ENCODE results near the gene GPR176. TPM values are rescaled to one million over a fixed set of nuclear protein-coding genes. Genes with fewer than 3 reads are reported as not detected.

Gene GPR176
- total RNA-seq, 1 donor from 2014 or later = 35.4 TPM

DNA sequence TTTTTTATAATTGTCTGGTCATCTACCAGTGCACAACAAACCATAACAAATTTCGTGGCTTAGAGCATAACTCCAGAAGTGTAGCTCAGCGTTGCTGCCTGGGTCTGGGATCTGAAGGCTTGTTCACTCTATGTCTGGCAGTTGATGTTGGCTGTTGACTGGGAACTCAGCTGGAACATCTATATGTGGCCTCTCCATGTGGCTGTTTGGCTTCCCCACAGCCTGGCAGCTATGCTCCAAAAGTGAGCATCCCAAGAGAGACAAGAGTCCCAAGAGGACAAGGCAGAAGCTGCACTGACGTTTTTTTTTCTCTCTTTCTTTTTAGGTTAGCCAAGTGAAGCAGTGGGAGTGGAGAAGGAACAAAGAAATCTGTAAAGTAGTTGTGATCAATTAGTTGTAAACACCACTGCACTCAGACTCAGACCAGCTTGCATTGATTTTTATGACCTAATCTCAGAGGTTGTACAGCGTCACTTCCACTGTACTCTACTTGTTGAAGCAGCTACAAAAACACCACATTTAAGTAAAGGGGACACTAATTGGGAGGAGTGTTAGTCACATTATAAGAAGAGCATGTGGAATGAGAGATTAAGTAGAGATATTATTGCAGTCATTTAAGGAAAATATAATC lies 2.5 kb upstream of the GPR176 start:
- Histone ChIP-seq H4K20me1 (ENCODE audit: insufficient read depth, low read length) (no peaks in the 10 kb centered on the region), H3K9ac (ENCODE audit: low read length) (no peak overlapping the region), H3K4me2 (ENCODE audit: low read length) (no peak overlapping the region), H3K27ac (ENCODE audit: low read depth, low read length) (no peak overlapping the region), H2AFZ (ENCODE audit: low read depth, low read length) (no peak overlapping the region), H3K4me3 (ENCODE audit: insufficient read depth, low read depth, low read length) (no peak overlapping the region), H3K79me2 (ENCODE audit: insufficient read depth, low read length) (peaks cover 25% of the 10 kb centered on the region), H3K36me3 (ENCODE audit: insufficient read depth, low read length) (no peaks in the 10 kb centered on the region), H3K4me1 (ENCODE audit: insufficient read depth, low read length) (peaks cover 13% of the 10 kb centered on the region), H3K9me3 (ENCODE audit: insufficient read depth, low read depth, low read length) (no peaks in the 10 kb centered on the region), H3K27me3 (ENCODE audit: insufficient read depth, low read length) (no peaks in the 10 kb centered on the region)
- no peaks in the 10 kb centered on the region for H3K36me3 Mint-ChIP-seq (ENCODE audit: low read depth, unreplicated experiment)
- no peak overlapping the region for H3K27ac Mint-ChIP-seq (ENCODE audit: unreplicated experiment)
- H3K4me1 Mint-ChIP-seq (ENCODE audit: low read depth, unreplicated experiment) = peaks cover 20% of the 10 kb centered on the region
- FAIRE-seq (no peak), DNase-seq (ENCODE audit: low read depth) (no peak)
- H3K4me3 Mint-ChIP-seq (ENCODE audit: unreplicated experiment) = no peak overlapping the region
- no peak for TF ChIP-seq EZH2 (IDR thresholded peaks at IDR 0.05; ENCODE audit: insufficient read depth, low read length)
- TF ChIP-seq, protein P1, sequence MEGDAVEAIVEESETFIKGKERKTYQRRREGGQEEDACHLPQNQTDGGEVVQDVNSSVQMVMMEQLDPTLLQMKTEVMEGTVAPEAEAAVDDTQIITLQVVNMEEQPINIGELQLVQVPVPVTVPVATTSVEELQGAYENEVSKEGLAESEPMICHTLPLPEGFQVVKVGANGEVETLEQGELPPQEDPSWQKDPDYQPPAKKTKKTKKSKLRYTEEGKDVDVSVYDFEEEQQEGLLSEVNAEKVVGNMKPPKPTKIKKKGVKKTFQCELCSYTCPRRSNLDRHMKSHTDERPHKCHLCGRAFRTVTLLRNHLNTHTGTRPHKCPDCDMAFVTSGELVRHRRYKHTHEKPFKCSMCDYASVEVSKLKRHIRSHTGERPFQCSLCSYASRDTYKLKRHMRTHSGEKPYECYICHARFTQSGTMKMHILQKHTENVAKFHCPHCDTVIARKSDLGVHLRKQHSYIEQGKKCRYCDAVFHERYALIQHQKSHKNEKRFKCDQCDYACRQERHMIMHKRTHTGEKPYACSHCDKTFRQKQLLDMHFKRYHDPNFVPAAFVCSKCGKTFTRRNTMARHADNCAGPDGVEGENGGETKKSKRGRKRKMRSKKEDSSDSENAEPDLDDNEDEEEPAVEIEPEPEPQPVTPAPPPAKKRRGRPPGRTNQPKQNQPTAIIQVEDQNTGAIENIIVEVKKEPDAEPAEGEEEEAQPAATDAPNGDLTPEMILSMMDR (IDR thresholded peaks at IDR 0.05; ENCODE audit: insufficient read depth, low read depth, low read length) = no peak
- H3K9me3 Mint-ChIP-seq (ENCODE audit: unreplicated experiment) = no peaks in the 10 kb centered on the region
- no peaks in the 10 kb centered on the region for H3K27me3 Mint-ChIP-seq (ENCODE audit: low read depth, unreplicated experiment)

DNA sequence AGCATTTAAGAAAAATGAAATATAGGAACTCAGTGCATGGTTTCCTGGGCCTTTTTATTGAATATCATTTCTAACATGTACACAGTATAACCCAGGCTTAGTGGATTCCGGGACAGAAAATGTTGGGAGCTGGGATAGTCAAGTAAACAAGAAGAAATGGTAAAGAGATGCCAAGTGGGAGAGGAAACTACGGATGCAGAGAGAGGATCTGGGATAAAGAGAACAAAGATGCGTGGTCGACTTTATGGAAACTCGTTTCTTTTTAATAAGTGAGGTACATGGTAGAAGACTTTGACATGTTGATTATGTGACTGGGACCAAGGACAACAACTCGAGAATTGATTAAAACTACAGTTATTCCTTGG lies 1.2 kb upstream of the GPR176 start:
- Histone ChIP-seq H3K4me3 (ENCODE audit: insufficient read depth, low read depth, low read length) (peak overlapping the region; percentile 81), H3K36me3 (ENCODE audit: insufficient read depth, low read length) (no peaks in the 10 kb centered on the region), H4K20me1 (ENCODE audit: insufficient read depth, low read length) (no peaks in the 10 kb centered on the region), H3K9ac (ENCODE audit: low read length) (peak overlapping the region; percentile 95), H3K9me3 (ENCODE audit: insufficient read depth, low read depth, low read length) (no peaks in the 10 kb centered on the region), H3K4me1 (ENCODE audit: insufficient read depth, low read length) (peaks cover 13% of the 10 kb centered on the region), H3K27me3 (ENCODE audit: insufficient read depth, low read length) (no peaks in the 10 kb centered on the region), H3K27ac (ENCODE audit: low read depth, low read length) (peak overlapping the region; percentile 96), H2AFZ (ENCODE audit: low read depth, low read length) (peak overlapping the region; percentile 79), H3K4me2 (ENCODE audit: low read length) (peak overlapping the region; percentile 89), H3K79me2 (ENCODE audit: insufficient read depth, low read length) (peaks cover 38% of the 10 kb centered on the region)
- Mint-ChIP-seq H3K27ac (ENCODE audit: unreplicated experiment) (peak overlapping the region; percentile 93), H3K27me3 (ENCODE audit: low read depth, unreplicated experiment) (no peaks in the 10 kb centered on the region), H3K4me3 (ENCODE audit: unreplicated experiment) (peak overlapping the region; percentile 86), H3K9me3 (ENCODE audit: unreplicated experiment) (no peaks in the 10 kb centered on the region), H3K4me1 (ENCODE audit: low read depth, unreplicated experiment) (peaks cover 20% of the 10 kb centered on the region), H3K36me3 (ENCODE audit: low read depth, unreplicated experiment) (peaks cover 3% of the 10 kb centered on the region)
- TF ChIP-seq, protein P1 (IDR thresholded peaks at IDR 0.05; ENCODE audit: insufficient read depth, low read depth, low read length) = no peak
- TF ChIP-seq EZH2 (IDR thresholded peaks at IDR 0.05; ENCODE audit: insufficient read depth, low read length) = no peak
- FAIRE-seq (peak; percentile 13), DNase-seq (ENCODE audit: low read depth) (no peak)

Data from astrocyte (in vitro differentiated cells and primary cell).